HCT116 (cell line): Measurements from ENCODE around the gene TNRC6B. TPM values are rescaled to one million over a fixed set of nuclear protein-coding genes. Genes with fewer than 3 reads are reported as not detected.

Source experiments
- ATAC-seq: fragments of 200-7000 bp; cut with Tn5 transposase; 2 replicates; pipeline ENCODE4 v1.9.1; 2020; ENCODE audit warnings: mild to moderate bottlenecking, moderate library complexity
- BruUV-seq: library from RNA; stranded (reverse); fragments of 400-500 nt; replicated peaks from 2 replicates; lab custom pipeline; 2021; lab: Mats Ljungman, UMichigan
- CTCF ChIA-PET: fragments of 300-600 bp; sonication (Branson Sonifier 250); formaldehyde crosslinking; loops from one replicate; lab custom pipeline; 2021; ENCODE audit warnings: antibody characterized with exemption; lab: Charles Lee
- POLR2A ChIA-PET: fragments of 300-600, 350-600 bp; sonication (Branson Sonifier 250); formaldehyde crosslinking; loops from one replicate; lab custom pipeline; 2021; ENCODE audit warnings: antibody characterized with exemption; lab: Charles Lee
- RAD21 ChIA-PET, 2 experiments: fragments of 300-600 bp; sonication (Branson Sonifier 250); formaldehyde crosslinking; loops; one replicate each; lab custom pipeline; 2023; ENCODE audit warnings: low total read pairs in 2 of 2; ENCODE audit not compliant: uncharacterized antibody in 2 of 2, unreplicated experiment in 2 of 2, low non-redundant PET in 1 of 2; lab: Charles Lee
- DNase-seq: peaks from one replicate; pipeline ENCODE4 v3.0.0-alpha.2; 2010; ENCODE audit warnings: low read depth, low spot score
- H2AFZ ChIP-seq: fragments of 200-600 bp; shearing (Covaris generic), sonication (generic); 2 replicates; pipeline ENCODE4 v1.6.1; 2017; ENCODE audit warnings: low read depth, mixed run types, mixed read lengths, antibody characterized with exemption, low read length; ENCODE audit not compliant: poor library complexity, severe bottlenecking
- H3K27ac ChIP-seq: 2 replicates; pipeline ENCODE4 v1.5.1; 2012; ENCODE audit warnings: low read depth, low read length
- H3K27me3 ChIP-seq: fragments of 200-600 bp; sonication (generic); 2 replicates; pipeline ENCODE4 v1.6.1; 2016; ENCODE audit warnings: mixed run types, low read length, mixed read lengths; ENCODE audit not compliant: insufficient read depth
- H3K36me3 ChIP-seq, 2 experiments: fragments of 200-500 bp in 1 of 2; fragments of 200-600 bp in 1 of 2; sonication (Bioruptor generic) in 1 of 2; sonication (generic) in 1 of 2; 2 replicates each; pipeline versions ENCODE4 v1.5.1 to v1.6.1; 2014 to 2016; ENCODE audit warnings: low read length in 2 of 2, inconsistent platforms in 1 of 2, mixed read lengths in 1 of 2, mixed run types in 1 of 2; ENCODE audit not compliant: insufficient read depth in 2 of 2, control insufficient read depth in 1 of 2
- H3K4me1 ChIP-seq, 2 experiments: fragments of 200-600 bp in 1 of 2; sonication (generic) in 1 of 2; 2 replicates each; pipeline versions ENCODE4 v1.5.1 to v1.6.1; 2012 to 2017; ENCODE audit warnings: low read length in 2 of 2, inconsistent platforms in 1 of 2, mild to moderate bottlenecking in 1 of 2, mixed read lengths in 1 of 2, mixed run types in 1 of 2, moderate library complexity in 1 of 2; ENCODE audit not compliant: insufficient read depth in 2 of 2, control insufficient read depth in 1 of 2
- H3K4me2 ChIP-seq: fragments of 200-600 bp; sonication (generic); 2 replicates; pipeline ENCODE4 v1.6.1; 2017; ENCODE audit warnings: mixed run types, low read length, mixed read lengths
- H3K4me3 ChIP-seq, 2 experiments: fragments of 200-600 bp in 1 of 2; sonication (generic) in 1 of 2; replicated peaks in 1 of 2; 2 replicates each; pipeline ENCODE4 v1.5.1; 2011 to 2016; ENCODE audit warnings: low read length in 2 of 2, control low read depth in 1 of 2, low read depth in 1 of 2, mild to moderate bottlenecking in 1 of 2, mixed read lengths in 1 of 2, mixed run types in 1 of 2
- H3K79me2 ChIP-seq: fragments of 200-600 bp; sonication (generic); 2 replicates; pipeline ENCODE4 v1.6.1; 2017; ENCODE audit warnings: mild to moderate bottlenecking, mixed run types, low read length, moderate library complexity, mixed read lengths; ENCODE audit not compliant: insufficient read depth
- H3K9ac ChIP-seq: fragments of 200-600 bp; sonication (generic); 2 replicates; pipeline ENCODE4 v1.6.1; 2016; ENCODE audit warnings: low read length, mixed read lengths
- H3K9me2 ChIP-seq: fragments of 200-600 bp; sonication (generic), shearing (Covaris generic); 2 replicates; pipeline ENCODE4 v1.6.1; 2017; ENCODE audit warnings: mixed run types, mild to moderate bottlenecking, moderate library complexity; ENCODE audit not compliant: insufficient read depth
- H3K9me3 ChIP-seq, 2 experiments: fragments of 200-500 bp in 1 of 2; fragments of 200-600 bp in 1 of 2; sonication (Bioruptor generic) in 1 of 2; sonication (generic) in 1 of 2; 2 replicates each; pipeline ENCODE4 v1.6.1; 2014 to 2017; ENCODE audit warnings: low read length in 2 of 2, mixed read lengths in 2 of 2, inconsistent platforms in 1 of 2, low read depth in 1 of 2, mild to moderate bottlenecking in 1 of 2, mixed run types in 1 of 2, moderate library complexity in 1 of 2; ENCODE audit not compliant: control insufficient read depth in 1 of 2, insufficient read depth in 1 of 2
- H4K20me1 ChIP-seq: fragments of 200-600 bp; sonication (generic), shearing (Covaris generic); 2 replicates; pipeline ENCODE4 v1.6.1; 2017; ENCODE audit warnings: mixed run types, mild to moderate bottlenecking, moderate library complexity; ENCODE audit not compliant: insufficient read depth
- CBX3 ChIP-seq: IDR thresholded peaks from 2 replicates; pipeline ENCODE4 v1.6.1; 2012; ENCODE audit warnings: low read depth
- CEBPB ChIP-seq: IDR thresholded peaks from 2 replicates; pipeline ENCODE4 v1.6.1; 2012; ENCODE audit warnings: low read depth
- EZH2 ChIP-seq: fragments of 200-600 bp; sonication (generic); IDR thresholded peaks from 2 replicates; pipeline ENCODE4 v1.6.1; 2017; ENCODE audit warnings: antibody characterized with exemption, mixed run types
- FOSL1 ChIP-seq: IDR thresholded peaks from 2 replicates; pipeline ENCODE4 v1.6.1; 2012; ENCODE audit warnings: low read depth
- JUND ChIP-seq: IDR thresholded peaks from 2 replicates; pipeline ENCODE4 v1.6.1; 2012
- POLR2A ChIP-seq: IDR thresholded peaks from 2 replicates; pipeline ENCODE4 v1.7.0; 2011; ENCODE audit warnings: borderline replicate concordance; ENCODE audit not compliant: insufficient read depth, insufficient read length; ENCODE audit errors: extremely low read depth
- POLR2AphosphoS5 ChIP-seq: IDR thresholded peaks from 2 replicates; pipeline ENCODE4 v1.6.1; 2011; ENCODE audit warnings: mild to moderate bottlenecking, low read depth, low read length, moderate library complexity
- RAD21 ChIP-seq: IDR thresholded peaks from 2 replicates; pipeline ENCODE4 v1.6.1; 2012; ENCODE audit warnings: low read depth, mild to moderate bottlenecking
- SIN3A ChIP-seq: IDR thresholded peaks from 2 replicates; pipeline ENCODE4 v1.6.1; 2012; ENCODE audit warnings: low read depth
- SP1 ChIP-seq: IDR thresholded peaks from 2 replicates; pipeline ENCODE4 v1.6.1; 2012; ENCODE audit warnings: low read depth
- SRF ChIP-seq: IDR thresholded peaks from 2 replicates; pipeline ENCODE4 v1.6.1; 2012; ENCODE audit warnings: low read depth
- TCF7L2 ChIP-seq: IDR thresholded peaks from 2 replicates; pipeline ENCODE4 v1.7.0; 2011; ENCODE audit warnings: borderline replicate concordance, inconsistent platforms; ENCODE audit not compliant: insufficient read depth, insufficient read length; ENCODE audit errors: extremely low read depth
- YY1 ChIP-seq: IDR thresholded peaks from 2 replicates; pipeline ENCODE4 v1.6.1; 2011; ENCODE audit warnings: low read length, low read depth, moderate library complexity, mild to moderate bottlenecking; ENCODE audit not compliant: insufficient replicate concordance; ENCODE audit errors: extremely low read depth
- ZNF274 ChIP-seq: fragments of 200-500 bp; sonication (Bioruptor generic); IDR thresholded peaks from 2 replicates; pipeline ENCODE4 v1.6.1; 2014; ENCODE audit warnings: mild to moderate bottlenecking, low read depth, low read length, inconsistent platforms
- intact Hi-C: fragments of 100-400 bp; cut with micrococcal nuclease; formaldehyde crosslinking; loops from 2 replicates; pipeline ENCODE4 v1.10.0; 2022
- total RNA-seq: library from RNA; stranded (reverse); gene quantifications from one replicate; pipeline ENCODE4 v1.2.1, GENCODE V29; 2021; ENCODE audit not compliant: unreplicated experiment
- TF ChIP-seq, protein P1 (sequence below), 3 experiments: fragments of 200-600 bp in 1 of 3; sonication (generic) in 1 of 3; IDR thresholded peaks in 2 of 3; conservative IDR thresholded peaks in 1 of 3; 2 replicates each; pipeline ENCODE4 v1.5.1; 2012 to 2017; ENCODE audit warnings: low read depth in 2 of 3, low read length in 2 of 3, antibody characterized with exemption in 1 of 3, borderline replicate concordance in 1 of 3, control low read depth in 1 of 3, mild to moderate bottlenecking in 1 of 3, mixed read lengths in 1 of 3, mixed run types in 1 of 3, moderate library complexity in 1 of 3; ENCODE audit not compliant: insufficient read depth in 1 of 3
- TF ChIP-seq, protein P2 (sequence below): IDR thresholded peaks from 2 replicates; pipeline ENCODE4 v1.6.1; 2012
- TF ChIP-seq, protein P3 (sequence below): IDR thresholded peaks from 2 replicates; pipeline ENCODE4 v1.6.1; 2012

The TNRC6B gene
- total RNA-seq, 1 experiment from 2014 or later, result 29.8 TPM

DNA sequence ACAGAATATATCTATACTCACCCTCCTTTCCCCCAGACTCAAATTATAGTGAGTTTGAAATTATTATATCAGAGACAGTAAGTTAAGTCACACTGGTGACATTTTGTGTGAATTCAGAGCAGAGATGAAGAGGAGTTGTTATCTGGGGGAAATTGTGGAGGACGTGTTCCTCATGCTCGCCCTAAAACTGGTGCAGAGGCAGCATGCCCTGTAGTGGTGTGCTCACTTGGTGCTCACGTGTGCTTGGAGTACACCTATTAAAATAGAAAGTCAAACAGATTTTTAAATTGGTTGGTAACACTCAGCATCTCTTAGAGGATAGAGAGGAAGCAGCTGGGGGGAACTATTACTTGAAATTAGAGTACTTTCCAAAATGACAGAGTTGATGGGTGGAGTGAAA, 117.0 kb downstream of the TNRC6B start:
- Histone ChIP-seq H4K20me1 (no peaks in the 10 kb centered on the region), H3K4me2 (no peak overlapping the region), H2AFZ (no peak overlapping the region), H3K4me1 (peaks cover 9 to 15% of the 10 kb centered on the region in 2 experiments; a peak in 3 of 4 replicates), H3K9me3 (no peaks in the 10 kb centered on the region), H3K27ac (no peak overlapping the region), H3K4me3 (no peak overlapping the region), H3K36me3 (no peaks in the 10 kb centered on the region; a peak in 1 of 4 replicates), H3K79me2 (no peaks in the 10 kb centered on the region), H3K9me2 (no peaks in the 10 kb centered on the region), H3K27me3 (no peaks in the 10 kb centered on the region), H3K9ac (no peak overlapping the region)
- no peak for TF ChIP-seq CEBPB
- TF ChIP-seq YY1, result no peak
- TF ChIP-seq JUND, result no peak
- no peak for TF ChIP-seq ZNF274
- TF ChIP-seq SP1, result no peak
- TF ChIP-seq CBX3, result no peak
- ATAC-seq (no peak), DNase-seq (no peak)
- POLR2A ChIA-PET, result no interaction called here
- intact Hi-C loops, result no loop called here
- BruUV-seq, result no TSS peak
- CTCF ChIA-PET, result no interaction called here
- RAD21 ChIA-PET, result no interaction called here

DNA sequence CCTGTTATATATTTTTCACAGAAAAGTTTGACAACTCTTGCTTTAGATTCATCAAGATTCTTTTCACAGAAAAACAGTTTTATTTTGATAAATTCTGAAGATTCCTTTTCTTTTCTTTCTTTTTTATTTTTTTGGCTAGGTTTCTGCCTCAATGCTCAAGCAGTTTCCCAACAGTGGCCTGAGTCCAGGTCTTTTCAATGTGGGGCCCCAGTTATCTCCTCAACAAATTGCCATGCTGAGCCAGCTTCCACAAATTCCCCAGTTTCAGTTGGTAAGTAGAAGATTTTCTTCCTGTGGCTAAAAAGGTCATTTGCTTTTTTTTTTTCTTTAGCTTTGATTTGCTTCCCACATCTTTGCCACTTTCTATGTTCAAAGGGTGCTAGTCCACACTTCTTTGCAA, 122.6 kb downstream of the TNRC6B start:
- peaks cover 0 to 8% of the 10 kb centered on the region in 2 experiments; a peak in 1 of 4 replicates for H3K36me3 ChIP-seq
- no peaks in the 10 kb centered on the region for H4K20me1 ChIP-seq
- TF ChIP-seq CBX3, result no peak
- no peak for TF ChIP-seq POLR2AphosphoS5
- TF ChIP-seq EZH2, result no peak
- TF ChIP-seq RAD21, result no peak
- TF ChIP-seq, protein P1, sequence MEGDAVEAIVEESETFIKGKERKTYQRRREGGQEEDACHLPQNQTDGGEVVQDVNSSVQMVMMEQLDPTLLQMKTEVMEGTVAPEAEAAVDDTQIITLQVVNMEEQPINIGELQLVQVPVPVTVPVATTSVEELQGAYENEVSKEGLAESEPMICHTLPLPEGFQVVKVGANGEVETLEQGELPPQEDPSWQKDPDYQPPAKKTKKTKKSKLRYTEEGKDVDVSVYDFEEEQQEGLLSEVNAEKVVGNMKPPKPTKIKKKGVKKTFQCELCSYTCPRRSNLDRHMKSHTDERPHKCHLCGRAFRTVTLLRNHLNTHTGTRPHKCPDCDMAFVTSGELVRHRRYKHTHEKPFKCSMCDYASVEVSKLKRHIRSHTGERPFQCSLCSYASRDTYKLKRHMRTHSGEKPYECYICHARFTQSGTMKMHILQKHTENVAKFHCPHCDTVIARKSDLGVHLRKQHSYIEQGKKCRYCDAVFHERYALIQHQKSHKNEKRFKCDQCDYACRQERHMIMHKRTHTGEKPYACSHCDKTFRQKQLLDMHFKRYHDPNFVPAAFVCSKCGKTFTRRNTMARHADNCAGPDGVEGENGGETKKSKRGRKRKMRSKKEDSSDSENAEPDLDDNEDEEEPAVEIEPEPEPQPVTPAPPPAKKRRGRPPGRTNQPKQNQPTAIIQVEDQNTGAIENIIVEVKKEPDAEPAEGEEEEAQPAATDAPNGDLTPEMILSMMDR (IDR thresholded peaks at IDR 0.05 in 2 of 3, conservative IDR thresholded peaks at IDR 0.05 in 1 of 3; ENCODE audit: borderline replicate concordance in 1 of 3, insufficient read depth in 1 of 3, low read depth in 2 of 3, low read length in 2 of 3), result no peak
- no peak for TF ChIP-seq SIN3A
- no peak for TF ChIP-seq TCF7L2
- TF ChIP-seq FOSL1, result no peak
- no peak for TF ChIP-seq POLR2A
- TF ChIP-seq CEBPB, result no peak
- TF ChIP-seq, protein P2, sequence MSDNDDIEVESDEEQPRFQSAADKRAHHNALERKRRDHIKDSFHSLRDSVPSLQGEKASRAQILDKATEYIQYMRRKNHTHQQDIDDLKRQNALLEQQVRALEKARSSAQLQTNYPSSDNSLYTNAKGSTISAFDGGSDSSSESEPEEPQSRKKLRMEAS, result no peak
- TF ChIP-seq SP1, result no peak
- TF ChIP-seq, protein P3, sequence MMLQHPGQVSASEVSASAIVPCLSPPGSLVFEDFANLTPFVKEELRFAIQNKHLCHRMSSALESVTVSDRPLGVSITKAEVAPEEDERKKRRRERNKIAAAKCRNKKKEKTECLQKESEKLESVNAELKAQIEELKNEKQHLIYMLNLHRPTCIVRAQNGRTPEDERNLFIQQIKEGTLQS, result no peak
- no peak for TF ChIP-seq ZNF274
- TF ChIP-seq SRF, result no peak
- TF ChIP-seq JUND, result no peak
- TF ChIP-seq, all 23 proteins: peak for 0
- H3K9me3 ChIP-seq, result no peaks in the 10 kb centered on the region
- ATAC-seq (no peak), DNase-seq (no peak)
- H3K9ac ChIP-seq, result no peak overlapping the region
- no peaks in the 10 kb centered on the region for H3K27me3 ChIP-seq
- intact Hi-C loops, result no loop called here
- no peaks in the 10 kb centered on the region for H3K9me2 ChIP-seq
- ChIA-PET POLR2A (no interaction called here), RAD21 (no interaction called here), CTCF (no interaction called here)
- peaks cover 10 to 17% of the 10 kb centered on the region in 2 experiments; a peak in 3 of 4 replicates for H3K4me1 ChIP-seq
- H3K27ac ChIP-seq, result no peak overlapping the region
- no TSS peak for BruUV-seq
- H3K79me2 ChIP-seq, result no peaks in the 10 kb centered on the region
- H2AFZ ChIP-seq, result no peak overlapping the region
- no peak overlapping the region for H3K4me2 ChIP-seq
- H3K4me3 ChIP-seq, result no peak overlapping the region
